CD14-positive monocyte (primary cell): ENCODE results near the gene MYOD1. TPM values are rescaled to one million over a fixed set of nuclear protein-coding genes. Genes with fewer than 3 reads are reported as not detected.

Experiments
- DNase-seq, 3 donors: peaks; one replicate each; pipeline ENCODE4 v3.0.0-alpha.2; 2011 to 2022
- H2AFZ ChIP-seq: 2 replicates; pipeline ENCODE4 v1.6.0; 2012; ENCODE audit warnings: mild to moderate bottlenecking, low read depth, low read length, inconsistent platforms; ENCODE audit not compliant: insufficient read depth, poor library complexity, severe bottlenecking
- H3K27ac ChIP-seq, 2 donors: 1 replicate in 1 of 2; 2 replicates in 1 of 2; pipeline ENCODE4 v1.5.1; 2012 to 2013; ENCODE audit warnings: low read length in 2 of 2, control low read depth in 1 of 2, inconsistent platforms in 1 of 2, low read depth in 1 of 2, mild to moderate bottlenecking in 1 of 2
- H3K27me3 ChIP-seq, 2 donors: one replicate each; pipeline versions ENCODE4 v1.6.0 to v1.6.1; 2011 to 2013; ENCODE audit warnings: low read length in 2 of 2; ENCODE audit not compliant: control insufficient read depth in 2 of 2, insufficient read depth in 2 of 2
- H3K36me3 ChIP-seq, 2 donors: replicated peaks in 1 of 2; 1 replicate in 1 of 2; 2 replicates in 1 of 2; pipeline versions ENCODE4 v1.5.1 to v1.6.1; 2012 to 2013; ENCODE audit warnings: low read length in 2 of 2, control low read depth in 1 of 2, inconsistent platforms in 1 of 2, mild to moderate bottlenecking in 1 of 2; ENCODE audit not compliant: insufficient read depth in 2 of 2, control insufficient read depth in 1 of 2
- H3K4me1 ChIP-seq, 2 donors: 1 replicate in 1 of 2; 2 replicates in 1 of 2; pipeline versions ENCODE4 v1.5.1 to v1.6.1; 2012 to 2013; ENCODE audit warnings: low read length in 2 of 2, control low read depth in 1 of 2, inconsistent platforms in 1 of 2, mild to moderate bottlenecking in 1 of 2, moderate library complexity in 1 of 2; ENCODE audit not compliant: insufficient read depth in 2 of 2, control insufficient read depth in 1 of 2
- H3K4me2 ChIP-seq: replicated peaks from 2 replicates; pipeline ENCODE3; 2012; ENCODE audit warnings: low read length, moderate library complexity, mild to moderate bottlenecking; ENCODE audit not compliant: poor library complexity, severe bottlenecking; ENCODE audit errors: extremely low read depth
- H3K4me3 ChIP-seq, 3 experiments: fragments of 200-600 bp in 1 of 3; sonication (generic) in 1 of 3; replicated peaks in 1 of 3; 1 replicate in 2 of 3; 2 replicates in 1 of 3; pipeline ENCODE4 v1.5.1; 2011 to 2013; ENCODE audit warnings: low read length in 3 of 3, mild to moderate bottlenecking in 3 of 3, control low read depth in 2 of 3, low read depth in 2 of 3, inconsistent platforms in 1 of 3, moderate library complexity in 1 of 3
- H3K79me2 ChIP-seq: 2 replicates; pipeline ENCODE4 v1.6.0; 2012; ENCODE audit warnings: mild to moderate bottlenecking, control low read depth, inconsistent platforms, low read length, moderate library complexity; ENCODE audit not compliant: insufficient read depth
- H3K9ac ChIP-seq: 2 replicates; pipeline ENCODE4 v1.6.0; 2017; ENCODE audit warnings: low read length, mild to moderate bottlenecking; ENCODE audit not compliant: insufficient read depth, poor library complexity, severe bottlenecking
- H3K9me3 ChIP-seq, 2 donors: replicated peaks in 1 of 2; 1 replicate in 1 of 2; 2 replicates in 1 of 2; pipeline versions ENCODE4 v1.5.1 to v1.6.1; 2012 to 2013; ENCODE audit warnings: low read length in 2 of 2, control low read depth in 1 of 2; ENCODE audit not compliant: control insufficient read depth in 1 of 2, insufficient read depth in 1 of 2
- H4K20me1 ChIP-seq: 2 replicates; pipeline ENCODE4 v1.6.0; 2012; ENCODE audit warnings: mild to moderate bottlenecking, low read length, control low read depth, moderate library complexity; ENCODE audit not compliant: insufficient read depth
- H3K27ac Mint-ChIP-seq, 7 donors: one replicate each; pipeline ENCODE4 v1.8.0; 2020; ENCODE audit warnings: mild to moderate bottlenecking in 7 of 7, mixed read lengths in 7 of 7, moderate library complexity in 6 of 7, inconsistent platforms in 2 of 7
- H3K27me3 Mint-ChIP-seq, 3 donors: one replicate each; pipeline ENCODE4 v1.8.0; 2021 to 2022; ENCODE audit warnings: low read depth in 3 of 3, mild to moderate bottlenecking in 3 of 3, mixed read lengths in 3 of 3, moderate library complexity in 3 of 3, inconsistent platforms in 1 of 3
- H3K36me3 Mint-ChIP-seq, 2 donors: one replicate each; pipeline ENCODE4 v1.8.0; 2020; ENCODE audit warnings: mixed read lengths in 2 of 2, inconsistent platforms in 1 of 2, mild to moderate bottlenecking in 1 of 2
- H3K4me1 Mint-ChIP-seq: one replicate; pipeline ENCODE4 v1.8.0; 2020; ENCODE audit warnings: mild to moderate bottlenecking, mixed read lengths
- H3K4me3 Mint-ChIP-seq, 2 donors: one replicate each; pipeline ENCODE4 v1.8.0; 2020; ENCODE audit warnings: mild to moderate bottlenecking in 2 of 2, mixed read lengths in 2 of 2, moderate library complexity in 1 of 2
- H3K9me3 Mint-ChIP-seq, 7 donors: one replicate each; pipeline ENCODE4 v1.8.0; 2020 to 2022; ENCODE audit warnings: mixed read lengths in 7 of 7, mild to moderate bottlenecking in 6 of 7, moderate library complexity in 6 of 7, inconsistent platforms in 2 of 7
- WGBS: methylation state at CpG from one replicate; pipeline ENCODE4 v1.1.5; 2013; ENCODE audit warnings: missing lambda C conversion rate; ENCODE audit not compliant: insufficient coverage; 5-methylcytosine and 5-hydroxymethylcytosine counted together
- intact Hi-C, 2 donors: fragments of 100-400 bp; cut with micrococcal nuclease; formaldehyde crosslinking; loops; one replicate each; pipeline versions ENCODE4 v1.15.0 to v1.15.1; 2023
- polyA plus RNA-seq, 3 donors: library from polyadenylated mRNA; depleted of rRNA in 1 of 3; unstranded in 2 of 3; stranded (reverse) in 1 of 3; fragments of 300-500 nt in 2 of 3; fragments of >200 nt in 1 of 3; fragmentation: Illumina TruSeq in 2 of 3; gene quantifications; 1 replicate in 2 of 3; 2 replicates in 1 of 3; pipeline ENCODE4 v1.2.3, GENCODE V29; 2012 to 2021
- TF ChIP-seq, protein P1 (sequence below): fragments of 200-600 bp; IDR thresholded peaks from one replicate; pipeline ENCODE4 v1.8.0; 2022; ENCODE audit warnings: antibody characterized with exemption, mild to moderate bottlenecking

MYOD1 gene
- polyA plus RNA-seq, 3 donors = not detected

DNA sequence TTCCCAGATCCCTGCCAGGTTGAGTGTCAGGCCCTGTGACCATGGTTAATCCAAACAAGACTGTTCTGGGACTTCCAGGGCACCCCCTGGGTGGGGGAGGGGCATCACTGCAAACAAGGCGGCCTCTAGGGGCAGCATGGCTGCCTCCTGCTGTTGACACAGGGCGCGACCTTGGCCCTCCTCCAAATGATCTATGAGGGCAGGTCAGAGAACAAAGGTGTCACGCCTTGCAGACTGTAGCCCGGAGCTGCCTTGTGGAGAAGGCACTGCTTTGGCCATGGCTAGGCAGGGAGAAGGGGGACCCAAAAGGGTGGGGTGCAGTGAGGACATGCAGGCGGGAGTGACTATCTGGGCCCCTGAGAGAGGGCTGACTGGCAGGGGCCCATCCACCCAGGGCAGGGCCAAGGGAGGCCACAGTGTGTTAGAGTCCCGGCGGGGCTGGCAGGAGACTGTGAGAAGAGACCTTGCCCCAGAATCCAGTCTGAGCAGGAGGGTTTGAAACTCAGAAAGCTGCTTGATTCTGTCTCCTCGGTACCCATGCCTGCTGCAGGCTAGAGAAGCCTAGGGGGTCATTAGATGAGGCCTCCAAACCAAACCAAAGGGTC, 50.8 kb downstream of the MYOD1 start:
- no peaks in the 10 kb centered on the region for H3K27me3 ChIP-seq
- H2AFZ ChIP-seq = no peak overlapping the region
- H3K79me2 ChIP-seq = no peaks in the 10 kb centered on the region
- H4K20me1 ChIP-seq = no peaks in the 10 kb centered on the region
- DNase-seq = no peak
- H3K4me3 ChIP-seq = no peak overlapping the region
- 95% methylated on average over 4 of the region's 9 CpGs for WGBS
- no peaks in the 10 kb centered on the region for H3K36me3 ChIP-seq
- no peak overlapping the region for H3K4me3 Mint-ChIP-seq
- H3K27me3 Mint-ChIP-seq = peaks cover 0 to 6% (median 1%) of the 10 kb centered on the region in 3 donors
- no peak overlapping the region for H3K4me2 ChIP-seq
- peaks cover 0 to 2% (median 0%) of the 10 kb centered on the region in 7 donors for H3K9me3 Mint-ChIP-seq
- no peak overlapping the region for H3K9ac ChIP-seq
- no peak overlapping the region for H3K27ac Mint-ChIP-seq
- no peak overlapping the region for H3K27ac ChIP-seq
- H3K4me1 ChIP-seq = no peaks in the 10 kb centered on the region
- H3K4me1 Mint-ChIP-seq = no peaks in the 10 kb centered on the region
- no peaks in the 10 kb centered on the region for H3K36me3 Mint-ChIP-seq
- intact Hi-C loops = no loop called here
- TF ChIP-seq, protein P1, sequence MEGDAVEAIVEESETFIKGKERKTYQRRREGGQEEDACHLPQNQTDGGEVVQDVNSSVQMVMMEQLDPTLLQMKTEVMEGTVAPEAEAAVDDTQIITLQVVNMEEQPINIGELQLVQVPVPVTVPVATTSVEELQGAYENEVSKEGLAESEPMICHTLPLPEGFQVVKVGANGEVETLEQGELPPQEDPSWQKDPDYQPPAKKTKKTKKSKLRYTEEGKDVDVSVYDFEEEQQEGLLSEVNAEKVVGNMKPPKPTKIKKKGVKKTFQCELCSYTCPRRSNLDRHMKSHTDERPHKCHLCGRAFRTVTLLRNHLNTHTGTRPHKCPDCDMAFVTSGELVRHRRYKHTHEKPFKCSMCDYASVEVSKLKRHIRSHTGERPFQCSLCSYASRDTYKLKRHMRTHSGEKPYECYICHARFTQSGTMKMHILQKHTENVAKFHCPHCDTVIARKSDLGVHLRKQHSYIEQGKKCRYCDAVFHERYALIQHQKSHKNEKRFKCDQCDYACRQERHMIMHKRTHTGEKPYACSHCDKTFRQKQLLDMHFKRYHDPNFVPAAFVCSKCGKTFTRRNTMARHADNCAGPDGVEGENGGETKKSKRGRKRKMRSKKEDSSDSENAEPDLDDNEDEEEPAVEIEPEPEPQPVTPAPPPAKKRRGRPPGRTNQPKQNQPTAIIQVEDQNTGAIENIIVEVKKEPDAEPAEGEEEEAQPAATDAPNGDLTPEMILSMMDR = no peak
- no peaks in the 10 kb centered on the region for H3K9me3 ChIP-seq

DNA sequence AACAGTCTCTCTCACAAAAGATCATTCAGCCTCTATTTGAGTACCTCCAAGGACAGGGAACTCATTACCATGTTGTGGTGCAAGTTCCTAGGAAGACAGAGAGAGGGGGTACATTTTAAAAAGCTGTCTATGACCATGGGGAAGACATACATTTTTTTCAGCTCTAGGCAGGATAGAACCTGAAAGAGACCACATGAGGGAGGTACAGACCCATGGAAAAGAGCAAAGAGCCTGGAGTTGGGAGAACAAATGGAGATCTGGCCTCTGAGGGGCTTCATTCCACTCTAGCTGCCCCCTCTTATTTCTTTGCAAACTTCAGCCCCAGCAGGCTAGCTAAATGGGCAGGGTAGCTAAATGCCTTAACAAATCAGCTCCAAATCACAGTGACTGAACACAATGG, 51.5 kb downstream of the MYOD1 start:
- H3K4me1 Mint-ChIP-seq = no peaks in the 10 kb centered on the region
- H3K9me3 ChIP-seq = no peaks in the 10 kb centered on the region
- peaks cover 0 to 2% (median 0%) of the 10 kb centered on the region in 7 donors for H3K9me3 Mint-ChIP-seq
- H3K36me3 ChIP-seq = no peaks in the 10 kb centered on the region
- no peak overlapping the region for H3K27ac ChIP-seq
- no peaks in the 10 kb centered on the region for H3K27me3 ChIP-seq
- no peaks in the 10 kb centered on the region for H3K36me3 Mint-ChIP-seq
- H3K4me3 Mint-ChIP-seq = no peak overlapping the region
- H4K20me1 ChIP-seq = no peaks in the 10 kb centered on the region
- TF ChIP-seq, protein P1 = no peak
- H3K27ac Mint-ChIP-seq = no peak overlapping the region
- H3K9ac ChIP-seq = no peak overlapping the region
- H3K4me2 ChIP-seq = no peak overlapping the region
- H2AFZ ChIP-seq = no peak overlapping the region
- H3K79me2 ChIP-seq = no peaks in the 10 kb centered on the region
- intact Hi-C loops = no loop called here
- no peak overlapping the region for H3K4me3 ChIP-seq
- H3K4me1 ChIP-seq = no peaks in the 10 kb centered on the region
- H3K27me3 Mint-ChIP-seq = peaks cover 0 to 7% (median 1%) of the 10 kb centered on the region in 3 donors
- DNase-seq = no peak
